Measurements from ENCODE around the gene COLEC12.

COLEC12 gene

GRCh38 chr18:519019-519879, 18.7 kb upstream of the COLEC12 start:
- H3K4me3 ChIP-seq (ENCODE audit: low read depth, low read length), result no peak overlapping the region
- H3K36me3 ChIP-seq (replicated peaks), result no peaks in the 10 kb centered on the region
- no peaks in the 10 kb centered on the region for H3K27me3 ChIP-seq (replicated peaks)
- in situ Hi-C loops (cut with HindIII; ENCODE audit: low pct_ligation_motif_present, low sequenced_read_pairs), result no loop called here
- peak; percentile 40 for DNase-seq
- TF ChIP-seq CTCF (IDR thresholded peaks at IDR 0.05; ENCODE audit: low read depth, low read length, missing control alignments), result no peak
- H3K27ac ChIP-seq, result peak overlapping the region; percentile 62

- no peaks in the 10 kb centered on the region for H3K27me3 ChIP-seq (replicated peaks)
- in situ Hi-C loops (cut with HindIII; ENCODE audit: low pct_ligation_motif_present, low sequenced_read_pairs), result no loop called here
- H3K4me3 ChIP-seq (ENCODE audit: low read depth, low read length), result no peak overlapping the region
- DNase-seq, result no peak
- no peaks in the 10 kb centered on the region for H3K36me3 ChIP-seq (replicated peaks)
- no peak overlapping the region for H3K27ac ChIP-seq
- TF ChIP-seq CTCF (IDR thresholded peaks at IDR 0.05; ENCODE audit: low read depth, low read length, missing control alignments), result no peak
Measured at GRCh38 chr18:518081-518480, 17.6 kb upstream of the COLEC12 start.

- DNase-seq, result no peak
- H3K36me3 ChIP-seq (replicated peaks), result no peaks in the 10 kb centered on the region
- H3K4me3 ChIP-seq (ENCODE audit: low read depth, low read length), result no peak overlapping the region
- no peaks in the 10 kb centered on the region for H3K27me3 ChIP-seq (replicated peaks)
- H3K27ac ChIP-seq, result no peak overlapping the region
- in situ Hi-C loops (cut with HindIII; ENCODE audit: low pct_ligation_motif_present, low sequenced_read_pairs), result no loop called here
- TF ChIP-seq CTCF (IDR thresholded peaks at IDR 0.05; ENCODE audit: low read depth, low read length, missing control alignments), result no peak
Measured at GRCh38 chr18:515838-516237, 15.3 kb upstream of the COLEC12 start.

GRCh38 chr18:515156-515815, 14.8 kb upstream of the COLEC12 start:
- in situ Hi-C loops (cut with HindIII; ENCODE audit: low pct_ligation_motif_present, low sequenced_read_pairs), result no loop called here
- no peak overlapping the region for H3K4me3 ChIP-seq (ENCODE audit: low read depth, low read length)
- no peak for DNase-seq

GRCh38 chr18:513826-514530, 13.5 kb upstream of the COLEC12 start:
- in situ Hi-C loops (cut with HindIII; ENCODE audit: low pct_ligation_motif_present, low sequenced_read_pairs), result no loop called here
- TF ChIP-seq CTCF (IDR thresholded peaks at IDR 0.05; ENCODE audit: low read depth, low read length, missing control alignments), result no peak
- no peak overlapping the region for H3K27ac ChIP-seq
- no peaks in the 10 kb centered on the region for H3K27me3 ChIP-seq (replicated peaks)
- DNase-seq, result no peak
- H3K4me3 ChIP-seq (ENCODE audit: low read depth, low read length), result no peak overlapping the region
- H3K36me3 ChIP-seq (replicated peaks), result no peaks in the 10 kb centered on the region

More at GRCh38 chr18:515156-515815, 14.8 kb upstream of the COLEC12 start:
- Histone ChIP-seq H3K36me3 (replicated peaks) (no peaks in the 10 kb centered on the region), H3K27me3 (replicated peaks) (no peaks in the 10 kb centered on the region), H3K27ac (no peak overlapping the region)
- no peak for TF ChIP-seq CTCF (IDR thresholded peaks at IDR 0.05; ENCODE audit: low read depth, low read length, missing control alignments)
